HTR-8/SVneo (cell line): Measurements from ENCODE around the gene PPP1R1B.
A peak's percentile ranks its signal among the peaks of the same experiment; 100 is the strongest.

ENCODE experiments used
- DNase-seq: peaks from one replicate; pipeline ENCODE4 v3.0.0; 2011; ENCODE audit warnings: low spot score, mixed read lengths; ENCODE audit not compliant: insufficient read length
- FAIRE-seq: peaks from 2 replicates; lab custom pipeline; 2011; peaks lifted over from hg19 to GRCh38; lab: Jason Lieb, UNC

Gene PPP1R1B

GRCh38 chr17:39599665-39600231 lies 27.0 kb upstream of the PPP1R1B start:
- DNase-seq (no peak), FAIRE-seq (no peak)

- DNase-seq (no peak), FAIRE-seq (no peak)
Observed at GRCh38 chr17:39600288-39600996, 26.3 kb upstream of the PPP1R1B start.

- DNase-seq (no peak), FAIRE-seq (no peak)
Observed at GRCh38 chr17:39600997-39601597, 25.7 kb upstream of the PPP1R1B start.

DNA sequence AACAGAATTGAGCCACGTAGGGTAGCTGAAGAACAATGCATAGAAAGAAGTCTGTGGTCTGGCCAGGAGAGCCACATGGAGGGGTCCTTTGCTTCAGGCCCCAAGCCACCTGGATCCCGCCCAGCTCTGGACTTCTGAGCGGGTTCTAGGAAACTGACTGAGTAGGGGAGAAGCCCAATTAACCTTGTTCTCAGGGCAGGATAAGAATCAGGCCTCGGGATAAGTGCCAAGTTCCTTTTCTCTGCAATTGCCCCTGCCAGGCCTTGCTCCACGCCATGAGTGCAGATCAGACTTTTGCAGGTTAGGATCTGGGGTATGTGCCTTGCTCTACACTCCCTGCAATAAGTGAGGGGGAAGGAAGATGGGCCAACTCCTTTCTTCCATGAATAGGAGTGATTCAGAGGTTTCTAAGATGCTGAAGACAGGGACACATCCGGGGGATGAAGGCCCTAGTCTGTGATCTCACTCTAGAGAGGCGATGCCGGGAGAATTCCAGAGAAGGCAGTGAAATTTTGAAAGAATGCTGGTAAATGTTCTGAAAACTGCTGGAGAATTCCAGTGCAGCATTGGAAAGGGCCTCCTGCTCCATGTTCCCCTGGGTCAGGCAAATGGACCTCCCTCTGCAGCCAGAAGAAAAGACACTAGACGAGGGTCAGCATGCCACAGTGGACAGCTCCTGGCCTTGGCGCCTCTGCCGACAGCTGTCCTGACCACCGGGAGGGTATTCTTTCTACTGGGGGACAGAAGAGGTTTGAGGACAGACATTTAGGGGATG lies 24.8 kb upstream of the PPP1R1B start:
- no peak for FAIRE-seq

DNA sequence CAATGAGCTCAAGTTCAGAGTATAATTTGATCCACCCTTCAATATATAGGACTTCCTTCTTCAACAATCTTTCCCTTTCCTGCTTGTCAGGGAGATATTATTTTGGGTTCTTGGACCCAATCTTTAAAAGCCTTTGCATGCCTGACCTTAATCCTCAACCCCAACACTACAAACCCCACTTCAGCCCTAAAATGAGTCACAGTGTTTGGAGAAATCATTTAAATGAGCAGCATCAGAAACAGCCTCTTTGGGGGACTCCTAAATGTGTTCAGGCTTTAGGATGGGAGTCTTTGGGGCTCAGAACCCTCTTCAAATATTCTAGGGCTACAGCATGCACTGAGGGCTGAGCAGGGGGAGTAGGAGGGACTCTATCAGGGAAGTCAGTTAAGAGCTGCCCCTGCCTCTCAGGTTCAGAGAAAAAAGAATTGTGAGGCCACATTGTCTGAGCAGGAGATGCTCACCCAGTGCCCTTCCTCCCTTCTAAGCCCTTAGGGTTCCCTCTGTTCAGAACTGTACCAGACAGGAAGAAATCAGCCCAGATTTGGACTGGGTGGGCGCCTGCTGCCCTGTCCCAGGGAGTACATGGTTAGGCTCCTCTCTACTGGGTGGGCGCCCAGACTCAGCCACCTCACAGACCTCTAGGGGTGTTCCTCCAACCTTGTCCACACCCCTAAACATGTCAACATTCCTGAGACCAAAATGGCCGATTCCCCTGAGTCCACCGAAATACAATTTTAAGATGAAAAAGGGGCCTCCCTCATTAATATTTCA lies 24.0 kb upstream of the PPP1R1B start:
- no peak for DNase-seq

More for the DNA sequence above, 24.8 kb upstream of the PPP1R1B start:
- no peak for DNase-seq

GRCh38 chr17:39603304-39604016 lies 23.3 kb upstream of the PPP1R1B start:
- DNase-seq (no peak), FAIRE-seq (peak; percentile 20)

More for the DNA sequence above, 24.0 kb upstream of the PPP1R1B start:
- FAIRE-seq, result no peak

- FAIRE-seq (no peak), DNase-seq (no peak)
Observed at GRCh38 chr17:39604911-39605491, 21.8 kb upstream of the PPP1R1B start.

- FAIRE-seq (no peak), DNase-seq (no peak)
Observed at GRCh38 chr17:39605492-39606433, 21.0 kb upstream of the PPP1R1B start.

DNA sequence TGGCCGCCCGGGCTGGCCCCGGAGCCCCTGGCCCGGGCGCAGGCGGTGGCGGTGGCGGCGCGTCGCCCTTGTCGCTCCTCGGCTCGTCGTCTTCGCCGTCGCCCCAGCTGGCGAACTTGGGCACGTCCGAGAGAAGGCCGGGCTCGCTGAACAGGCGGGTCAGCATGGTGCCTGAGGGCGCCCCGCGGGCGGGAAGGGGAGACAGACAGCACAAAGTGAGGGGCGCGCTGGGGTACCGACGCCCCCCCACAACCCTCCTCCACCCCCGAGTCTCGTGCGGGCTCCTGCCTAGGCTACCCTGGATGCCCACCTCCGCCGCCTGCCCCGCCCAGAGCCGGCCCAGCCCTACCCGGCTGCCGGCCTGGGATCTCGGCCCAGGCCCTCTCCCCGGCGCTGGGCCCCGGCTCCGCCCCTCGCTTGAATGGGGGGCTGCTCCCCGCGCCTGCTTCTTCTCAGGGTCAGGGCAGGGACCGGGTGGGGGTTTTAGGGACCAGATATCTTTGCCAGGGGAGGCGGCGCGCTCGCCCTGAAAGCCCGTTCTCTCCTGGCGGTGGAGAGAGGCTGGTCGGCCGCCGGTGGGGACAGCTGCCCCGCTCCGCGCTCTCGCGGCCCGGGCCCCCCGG lies 20.2 kb upstream of the PPP1R1B start:
- FAIRE-seq (peak; percentile 38), DNase-seq (no peak)

- no peak for FAIRE-seq
Observed at GRCh38 chr17:39607057-39607850, 19.5 kb upstream of the PPP1R1B start.

DNA sequence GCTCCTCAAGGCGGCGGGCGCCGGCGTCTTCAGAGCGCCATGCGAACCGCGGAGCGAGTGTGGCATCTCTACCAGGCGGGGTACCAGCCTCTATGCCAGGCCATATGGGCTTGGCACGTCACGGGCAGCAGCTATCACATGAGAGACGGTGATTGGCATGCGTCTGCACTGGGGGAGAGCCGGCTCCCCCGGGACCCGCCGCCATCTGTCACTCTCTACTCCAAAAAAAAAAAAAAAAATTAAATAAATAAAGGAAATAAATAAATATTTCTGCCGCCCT lies 19.0 kb upstream of the PPP1R1B start, which contains the start of gene NEUROD2:
NEUROD2 (minus strand) TSS at position 70 of the 280 bp plus-strand sequence. CDS start 1,321 bp downstream, outside the sequence.
- DNase-seq, result no peak
- no peak for FAIRE-seq

More at GRCh38 chr17:39607057-39607850, 19.5 kb upstream of the PPP1R1B start:
- DNase-seq, result no peak

- FAIRE-seq, result no peak
- no peak for DNase-seq
Observed at GRCh38 chr17:39608142-39608981, 18.4 kb upstream of the PPP1R1B start.

GRCh38 chr17:39609416-39610025 lies 17.2 kb upstream of the PPP1R1B start:
- DNase-seq (no peak), FAIRE-seq (no peak)

DNA sequence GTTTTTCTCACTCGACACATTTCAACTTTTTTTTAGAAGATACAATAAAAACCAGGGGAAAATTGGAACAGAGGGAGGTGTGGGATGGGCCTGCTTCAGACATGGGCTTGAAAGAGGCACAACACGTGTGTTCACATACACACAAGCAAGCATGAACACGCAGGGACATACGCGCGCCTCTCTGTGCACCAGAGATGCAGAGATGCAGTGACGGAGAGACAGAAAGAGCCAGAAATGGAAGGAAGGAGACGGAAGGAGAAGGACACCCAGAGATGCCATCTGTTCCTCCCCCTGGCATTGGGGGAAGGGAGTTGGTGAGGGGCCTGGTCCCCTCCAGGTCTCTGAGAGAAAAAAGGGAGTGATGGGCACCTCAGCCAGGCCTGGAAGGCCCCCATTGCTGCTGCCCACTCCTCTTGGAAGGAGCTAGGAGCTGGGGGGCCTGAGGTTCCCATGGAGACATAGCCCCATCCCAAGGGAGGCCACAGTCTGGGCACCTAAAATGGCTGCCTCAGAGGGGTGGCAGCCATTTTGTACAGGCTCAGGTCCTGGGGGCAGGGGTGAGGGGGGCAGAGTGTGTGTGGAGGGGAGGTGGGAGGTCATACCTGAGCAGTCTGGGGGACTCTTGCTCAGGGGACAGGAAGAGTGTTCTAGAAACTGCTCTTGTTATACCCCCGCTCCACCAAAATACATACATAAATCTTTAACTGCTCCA lies 15.2 kb upstream of the PPP1R1B start:
- DNase-seq, result no peak
- FAIRE-seq, result no peak

GRCh38 chr17:39612291-39612894 lies 14.4 kb upstream of the PPP1R1B start:
- peak; percentile 4 for FAIRE-seq

More at GRCh38 chr17:39612291-39612894, 14.4 kb upstream of the PPP1R1B start:
- DNase-seq, result no peak
